Suprapubic skin (tissue), 4 donors: ENCODE data around the gene RIMBP2.

ENCODE experiments used
- CTCF ChIP-seq, 2 donors: fragments of 200-600 bp in 1 of 2; fragments of 450-650 bp in 1 of 2; sonication (generic) in 1 of 2; IDR thresholded peaks; one replicate each; pipeline ENCODE4 v1.5.1; 2016 to 2019; ENCODE audit warnings: antibody characterized with exemption in 2 of 2, mild to moderate bottlenecking in 1 of 2, moderate library complexity in 1 of 2
- POLR2A ChIP-seq, 2 donors: fragments of 450-650 bp; IDR thresholded peaks; one replicate each; pipeline ENCODE4 v1.6.1; 2017; ENCODE audit warnings: antibody characterized with exemption in 2 of 2, mild to moderate bottlenecking in 2 of 2, moderate library complexity in 2 of 2
- POLR2AphosphoS5 ChIP-seq, 3 donors: sonication (generic); formaldehyde crosslinking; IDR thresholded peaks; one replicate each; pipeline ENCODE4 v1.6.1; 2017; ENCODE audit warnings: antibody characterized with exemption in 3 of 3

- TF ChIP-seq POLR2AphosphoS5 (IDR thresholded peaks at IDR 0.05) (no peak), CTCF (IDR thresholded peaks at IDR 0.05) (no peak), POLR2A (IDR thresholded peaks at IDR 0.05) (no peak)
Observed at GRCh38 chr12:130396667-130397066, 319.4 kb downstream of the RIMBP2 start.
